ENCODE results near the gene RPL19. TPM values are rescaled to one million over a fixed set of nuclear protein-coding genes. Genes with fewer than 3 reads are reported as not detected.
A peak's percentile ranks its signal among the peaks of the same experiment; 100 is the strongest.

The RPL19 gene
- total and polyA plus RNA-seq, 3 donors from 2014 or later: 954 to 1,741 (median 1,719) TPM

DNA sequence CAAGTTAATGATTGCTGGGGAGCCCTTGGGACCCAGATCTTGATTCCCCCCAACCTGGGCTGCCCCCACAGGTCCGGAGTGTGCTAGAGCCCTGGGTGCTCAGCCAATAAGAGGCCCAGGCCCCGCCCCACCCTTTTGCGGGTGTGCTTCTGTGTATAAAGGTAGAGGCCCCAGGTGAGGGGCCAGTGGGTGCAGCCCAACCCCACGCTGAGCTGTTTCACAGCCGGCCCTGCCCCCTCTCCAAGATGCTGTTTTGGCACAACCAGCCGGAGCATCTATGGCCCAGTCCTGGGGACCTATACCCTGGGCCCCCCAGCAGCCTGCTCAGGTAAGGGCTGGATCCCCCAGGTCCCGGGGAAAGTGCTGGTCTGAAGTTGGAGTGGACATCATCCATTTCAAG, 37.5 kb downstream of the RPL19 start:
- no peaks in the 10 kb centered on the region for H3K36me3 ChIP-seq (ENCODE audit: low read depth, missing control alignments)
- TF ChIP-seq, protein P1, sequence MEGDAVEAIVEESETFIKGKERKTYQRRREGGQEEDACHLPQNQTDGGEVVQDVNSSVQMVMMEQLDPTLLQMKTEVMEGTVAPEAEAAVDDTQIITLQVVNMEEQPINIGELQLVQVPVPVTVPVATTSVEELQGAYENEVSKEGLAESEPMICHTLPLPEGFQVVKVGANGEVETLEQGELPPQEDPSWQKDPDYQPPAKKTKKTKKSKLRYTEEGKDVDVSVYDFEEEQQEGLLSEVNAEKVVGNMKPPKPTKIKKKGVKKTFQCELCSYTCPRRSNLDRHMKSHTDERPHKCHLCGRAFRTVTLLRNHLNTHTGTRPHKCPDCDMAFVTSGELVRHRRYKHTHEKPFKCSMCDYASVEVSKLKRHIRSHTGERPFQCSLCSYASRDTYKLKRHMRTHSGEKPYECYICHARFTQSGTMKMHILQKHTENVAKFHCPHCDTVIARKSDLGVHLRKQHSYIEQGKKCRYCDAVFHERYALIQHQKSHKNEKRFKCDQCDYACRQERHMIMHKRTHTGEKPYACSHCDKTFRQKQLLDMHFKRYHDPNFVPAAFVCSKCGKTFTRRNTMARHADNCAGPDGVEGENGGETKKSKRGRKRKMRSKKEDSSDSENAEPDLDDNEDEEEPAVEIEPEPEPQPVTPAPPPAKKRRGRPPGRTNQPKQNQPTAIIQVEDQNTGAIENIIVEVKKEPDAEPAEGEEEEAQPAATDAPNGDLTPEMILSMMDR (IDR thresholded peaks at IDR 0.05): no peak
- TF ChIP-seq POLR2A (IDR thresholded peaks at IDR 0.05): no peak
- intact Hi-C loops (cut with DNase I; ENCODE audit: low total_unique reads): no loop called here
- no peaks in the 10 kb centered on the region for H3K27me3 ChIP-seq
- H3K4me3 ChIP-seq: no peak overlapping the region
- WGBS, 2 donors: 85 to 86% methylated on average over 5 to 7 of the region's 7 CpGs
- H3K4me1 ChIP-seq: no peaks in the 10 kb centered on the region
- H3K9me3 ChIP-seq: no peaks in the 10 kb centered on the region
- H3K27ac ChIP-seq: no peak overlapping the region
- no peak for DNase-seq

DNA sequence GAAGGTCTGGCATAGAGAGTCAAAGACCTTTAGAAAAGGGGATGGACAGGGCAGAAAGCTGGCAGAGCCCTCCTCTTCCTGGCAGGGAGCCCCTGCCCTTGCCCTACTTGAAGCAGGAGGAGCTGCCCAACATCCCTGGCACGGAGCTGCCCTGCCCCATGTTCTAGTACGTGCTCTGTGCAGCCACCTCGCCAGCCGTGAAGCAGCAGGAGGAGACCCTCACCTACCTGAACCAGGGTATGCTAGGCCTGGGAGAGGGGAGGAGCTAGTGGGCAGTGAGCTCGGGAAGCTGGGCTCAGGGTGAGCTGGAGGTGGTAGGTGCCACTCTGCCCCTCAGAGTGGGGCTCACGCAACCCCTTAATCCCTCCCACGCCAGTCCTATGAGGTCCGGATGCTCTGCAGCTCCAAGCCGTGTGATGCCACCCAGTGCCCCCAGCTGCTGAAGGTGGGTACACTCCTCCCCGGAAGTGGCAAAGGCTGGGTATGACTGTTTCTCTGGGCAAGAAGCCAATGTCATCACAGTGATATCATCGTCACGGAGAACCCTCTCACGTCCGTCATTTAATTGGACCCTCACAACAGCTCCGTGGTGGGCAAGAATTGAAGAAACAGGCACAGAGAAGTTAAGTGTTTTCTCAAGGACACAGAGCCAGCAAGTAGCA, 38.4 kb downstream of the RPL19 start:
- H3K36me3 ChIP-seq (ENCODE audit: low read depth, missing control alignments): no peaks in the 10 kb centered on the region
- TF ChIP-seq, protein P1 (IDR thresholded peaks at IDR 0.05): no peak
- no peak for TF ChIP-seq POLR2A (IDR thresholded peaks at IDR 0.05)
- intact Hi-C loops (cut with DNase I; ENCODE audit: low total_unique reads): no loop called here

DNA sequence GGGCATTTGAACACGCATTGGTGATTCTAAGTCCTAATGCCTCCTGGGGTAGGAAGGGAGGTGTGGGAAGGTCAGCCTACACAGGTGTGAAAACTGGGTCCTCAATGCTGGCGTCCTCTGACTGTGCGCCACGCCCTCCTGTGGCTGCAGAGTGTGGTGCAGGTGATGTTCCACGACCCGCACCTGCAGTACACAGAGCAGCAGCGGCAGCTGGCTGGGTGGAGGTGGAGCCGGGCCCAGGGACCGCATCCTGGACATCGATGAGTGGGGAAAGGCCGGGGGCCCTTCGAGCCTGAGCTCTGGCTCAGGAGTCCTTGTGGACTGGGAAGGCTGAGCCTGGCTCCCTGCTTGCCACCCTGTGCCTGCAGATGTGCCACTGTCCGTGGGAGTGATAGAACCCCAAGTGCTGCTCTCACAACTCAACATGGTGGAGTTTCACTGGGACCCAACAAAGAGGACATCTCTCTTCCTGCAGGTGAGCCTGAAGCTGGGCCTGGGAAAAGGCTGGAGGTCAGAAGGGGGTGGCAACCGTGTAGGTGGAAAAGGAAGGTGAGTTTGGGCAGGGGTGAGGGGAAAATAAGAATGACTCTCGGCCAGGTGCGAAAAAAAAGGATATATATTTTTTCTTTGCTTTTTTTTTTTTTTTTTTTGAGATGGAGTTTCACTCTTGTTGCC, 39.7 kb downstream of the RPL19 start:
- DNase-seq: peak; percentile 58

More for the DNA sequence above, 38.4 kb downstream of the RPL19 start:
- 44 to 56% methylated on average over 10 to 15 of the region's 15 CpGs for whole genome bisulfite sequencing, 2 donors
- DNase-seq: peak; percentile 43
- H3K9me3 ChIP-seq: no peaks in the 10 kb centered on the region
- no peaks in the 10 kb centered on the region for H3K27me3 ChIP-seq
- H3K27ac ChIP-seq: no peak overlapping the region
- no peak overlapping the region for H3K4me3 ChIP-seq
- no peaks in the 10 kb centered on the region for H3K4me1 ChIP-seq

DNA sequence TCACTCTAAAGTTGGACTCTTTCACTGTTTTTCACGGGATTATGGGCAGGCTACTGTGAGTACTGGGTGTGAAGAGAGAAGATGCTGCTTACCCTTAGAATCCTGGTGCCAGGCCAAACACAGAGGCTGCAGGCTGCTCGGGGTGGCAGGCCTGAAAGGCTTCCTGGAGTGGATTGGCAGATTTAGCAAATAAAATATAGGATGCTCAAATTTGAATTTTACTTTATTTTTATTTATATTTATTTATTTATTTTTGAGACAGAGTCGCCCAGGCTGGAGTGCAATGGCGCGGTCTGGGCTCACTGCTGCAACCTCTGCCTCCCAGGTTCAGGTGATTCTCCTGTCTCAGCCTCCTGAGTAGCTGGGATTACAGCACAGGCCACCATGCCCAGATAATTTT, 40.5 kb downstream of the RPL19 start:
- Histone ChIP-seq H3K27ac (no peak overlapping the region), H3K36me3 (ENCODE audit: low read depth, missing control alignments) (no peaks in the 10 kb centered on the region), H3K9me3 (no peaks in the 10 kb centered on the region), H3K4me3 (no peak overlapping the region), H3K27me3 (no peaks in the 10 kb centered on the region), H3K4me1 (no peaks in the 10 kb centered on the region)
- DNase-seq: no peak
- TF ChIP-seq POLR2A (IDR thresholded peaks at IDR 0.05): no peak
- TF ChIP-seq, protein P1 (IDR thresholded peaks at IDR 0.05): no peak
- intact Hi-C loops (cut with DNase I; ENCODE audit: low total_unique reads): no loop called here
- WGBS, 2 donors: 87 to 90% methylated on average over 5 of the region's 5 CpGs

More for the DNA sequence above, 39.7 kb downstream of the RPL19 start:
- Histone ChIP-seq H3K36me3 (ENCODE audit: low read depth, missing control alignments) (no peaks in the 10 kb centered on the region), H3K27me3 (no peaks in the 10 kb centered on the region), H3K4me3 (no peak overlapping the region), H3K9me3 (no peaks in the 10 kb centered on the region), H3K27ac (no peak overlapping the region), H3K4me1 (no peaks in the 10 kb centered on the region)
- intact Hi-C loops (cut with DNase I; ENCODE audit: low total_unique reads): no loop called here
- TF ChIP-seq POLR2A (IDR thresholded peaks at IDR 0.05): no peak
- TF ChIP-seq, protein P1 (IDR thresholded peaks at IDR 0.05): peak; percentile 15 to 42 (median 29)
- WGBS, 2 donors: 47 to 50% methylated on average over 16 of the region's 16 CpGs

Data from testis (tissue), 3 donors.